HG03521 (cell line): Measurements from ENCODE around the gene DAB2IP.

ENCODE experiments used
- ATAC-seq: cut with Tn5 transposase; IDR thresholded peaks from one replicate; pipeline ENCODE4 v1.9.1; 2021; ENCODE audit warnings: mild to moderate bottlenecking, moderate library complexity; ENCODE audit not compliant: unreplicated experiment

DAB2IP gene

DNA sequence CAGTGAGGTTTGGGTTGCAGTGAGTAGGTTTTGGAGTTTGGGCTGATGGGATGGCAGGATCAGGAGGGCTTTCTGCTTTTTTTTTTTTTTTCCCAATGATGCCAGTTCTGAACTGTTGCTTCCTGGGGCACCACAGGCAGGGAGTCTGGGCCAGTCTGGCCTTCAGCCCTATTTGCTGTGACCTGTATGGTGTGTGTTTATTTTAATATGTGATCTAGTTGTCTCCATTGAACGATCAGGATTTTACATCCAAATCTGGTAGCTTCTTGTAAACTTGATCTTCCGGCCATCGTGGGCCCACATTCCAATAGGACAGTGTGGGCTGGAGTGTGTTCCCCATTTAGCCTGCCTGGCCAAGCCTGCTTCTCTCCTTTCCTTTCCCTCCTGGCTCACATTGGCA, 25.8 kb upstream of the DAB2IP start:
- no peak for ATAC-seq

DNA sequence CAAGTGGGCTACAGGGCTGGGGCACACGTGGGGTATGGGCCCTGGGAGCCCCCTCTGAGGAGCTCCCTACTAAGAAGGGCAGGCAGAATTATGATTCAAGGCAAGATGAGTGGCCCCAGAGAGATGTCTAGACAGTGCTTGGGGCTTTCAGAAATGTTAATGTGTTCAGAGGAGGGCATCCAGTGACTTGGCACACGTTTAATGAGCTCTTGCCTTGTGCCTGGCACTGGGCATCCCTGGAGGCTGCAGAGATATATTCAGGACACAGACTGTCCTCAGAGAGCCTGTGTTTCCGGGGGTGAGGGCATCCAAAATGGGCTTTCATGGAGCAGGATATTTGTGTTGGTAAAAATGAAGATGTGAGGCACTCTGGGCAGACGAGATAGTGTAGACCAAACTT, 25.4 kb upstream of the DAB2IP start:
- no peak for ATAC-seq

DNA sequence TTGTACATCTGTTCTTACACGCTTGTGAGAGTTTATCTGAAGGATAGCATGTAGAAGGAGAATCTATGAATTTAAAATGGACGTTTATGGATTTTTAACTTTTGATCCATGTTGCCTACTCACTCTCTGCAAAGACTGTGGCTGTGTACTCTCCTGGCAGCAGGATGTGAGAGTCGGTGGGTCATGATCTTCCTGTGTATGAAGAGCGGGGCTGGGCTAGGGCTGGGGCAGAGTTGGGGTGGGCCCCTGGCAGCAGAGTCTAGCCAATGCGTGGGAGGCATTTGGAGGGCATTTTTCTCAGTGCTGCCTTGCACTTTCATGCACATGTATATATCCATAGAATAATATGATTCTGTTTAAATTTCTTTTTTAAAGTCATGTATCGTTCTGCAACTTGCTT, 24.0 kb upstream of the DAB2IP start:
- no peak for ATAC-seq

DNA sequence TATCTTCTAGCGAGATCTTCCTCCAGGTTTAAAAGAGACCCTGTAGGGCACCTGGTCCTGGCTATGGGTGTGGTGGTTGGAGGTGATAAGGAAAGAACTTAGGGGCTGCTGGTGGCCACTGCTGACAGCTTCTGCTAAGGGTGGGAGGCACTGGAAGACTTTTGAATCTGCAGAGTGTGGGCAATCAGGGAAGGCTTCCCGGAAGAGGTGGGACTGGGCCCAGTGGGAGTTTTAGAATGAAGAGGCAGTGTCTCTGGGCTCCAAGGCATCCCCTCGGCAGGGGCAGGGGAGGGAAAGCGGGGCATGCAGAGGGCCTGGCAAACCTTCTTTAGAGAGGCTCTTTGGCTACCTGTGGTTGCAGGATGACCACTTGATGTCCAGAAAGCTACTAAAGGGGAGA, 23.0 kb upstream of the DAB2IP start:
- no peak for ATAC-seq

DNA sequence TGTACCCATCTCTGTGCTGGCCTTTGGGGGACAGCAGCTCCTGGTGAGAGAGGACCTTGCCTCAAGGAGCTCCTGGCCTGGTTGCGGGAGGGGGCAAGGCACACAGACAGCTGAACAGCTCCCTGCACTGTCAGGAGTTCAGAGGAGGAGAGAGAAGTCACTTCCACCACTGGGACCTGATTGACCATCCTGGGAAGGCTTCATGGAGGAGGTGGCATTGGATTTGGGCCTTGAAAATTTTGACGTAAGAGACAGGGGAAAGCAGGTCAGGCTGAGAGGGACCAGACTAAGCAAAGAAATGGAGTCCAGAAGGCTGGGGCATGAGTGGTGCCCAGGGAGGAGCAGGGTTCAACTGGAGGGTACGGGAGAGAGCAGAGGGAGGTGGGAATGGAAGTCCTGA, 20.3 kb upstream of the DAB2IP start:
- no peak for ATAC-seq

DNA sequence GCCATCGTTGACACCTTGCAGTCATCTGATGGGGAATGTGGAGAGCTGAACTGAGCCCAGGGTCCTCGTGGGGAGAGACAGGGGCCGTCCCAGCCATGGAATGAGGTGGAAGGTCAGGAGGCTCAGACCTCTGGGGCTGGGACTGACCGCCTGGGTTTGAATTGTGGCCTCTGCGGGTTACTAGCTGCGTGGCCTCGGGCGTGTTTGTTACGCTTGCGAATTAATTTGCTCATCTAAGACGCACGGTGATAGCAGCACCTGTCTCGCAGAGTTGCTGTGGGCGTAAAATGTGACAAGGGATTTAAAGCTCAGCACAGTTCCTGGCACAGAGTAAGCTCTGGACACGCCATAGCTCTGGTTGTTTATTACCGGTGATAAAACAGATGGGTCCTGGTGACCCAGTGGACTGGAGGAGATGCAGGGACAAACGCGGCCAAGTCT, 19.4 kb upstream of the DAB2IP start:
- ATAC-seq = no peak

DNA sequence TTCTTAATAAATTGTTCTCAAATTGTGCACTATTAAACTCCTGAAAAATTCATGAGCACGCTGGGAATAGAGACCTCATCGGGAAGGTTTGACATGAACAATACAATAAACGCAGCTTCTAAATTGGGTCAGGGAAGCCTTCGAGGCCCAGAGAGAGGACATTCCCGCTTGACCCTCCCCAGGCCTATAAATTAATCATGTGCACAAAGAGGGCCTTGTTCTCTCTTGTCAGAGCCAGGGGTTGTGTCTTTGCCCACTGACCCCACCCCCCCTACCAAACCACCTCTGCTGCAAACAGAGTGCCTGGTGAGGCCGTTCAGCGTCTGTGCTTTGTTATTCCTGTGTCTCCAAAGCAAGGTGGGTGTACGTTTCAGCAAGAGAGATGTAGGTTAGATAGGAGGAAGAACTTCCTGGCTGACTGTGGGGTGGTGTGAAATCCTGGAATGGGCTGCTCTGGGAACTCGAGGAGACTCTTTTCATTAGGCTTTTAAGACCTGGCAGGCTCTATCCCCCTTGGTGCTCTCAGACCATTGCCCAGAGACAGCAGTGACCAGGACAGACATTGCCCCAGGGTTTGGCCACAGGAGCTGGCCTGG, 18.2 kb upstream of the DAB2IP start:
- ATAC-seq = no peak

DNA sequence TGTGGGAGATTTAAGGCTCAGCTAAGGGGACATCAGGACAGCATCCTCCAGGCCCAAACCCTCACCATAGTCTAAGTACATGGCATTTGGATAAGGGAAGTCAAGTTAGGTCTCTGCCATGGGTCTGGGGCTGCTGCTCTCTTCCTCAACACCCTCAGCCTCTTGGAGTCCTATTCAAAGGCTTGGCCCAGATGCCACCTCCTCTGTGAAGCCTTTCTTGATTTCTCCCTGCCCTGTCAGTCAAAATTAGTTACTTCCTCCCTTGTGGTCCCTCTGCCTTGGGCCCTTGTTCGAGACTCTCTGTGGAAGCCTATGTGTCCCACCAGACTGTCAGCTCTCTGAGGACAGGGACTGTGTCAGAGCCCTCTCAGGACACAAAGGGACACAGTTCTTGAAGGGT, 17.7 kb upstream of the DAB2IP start:
- no peak for ATAC-seq

DNA sequence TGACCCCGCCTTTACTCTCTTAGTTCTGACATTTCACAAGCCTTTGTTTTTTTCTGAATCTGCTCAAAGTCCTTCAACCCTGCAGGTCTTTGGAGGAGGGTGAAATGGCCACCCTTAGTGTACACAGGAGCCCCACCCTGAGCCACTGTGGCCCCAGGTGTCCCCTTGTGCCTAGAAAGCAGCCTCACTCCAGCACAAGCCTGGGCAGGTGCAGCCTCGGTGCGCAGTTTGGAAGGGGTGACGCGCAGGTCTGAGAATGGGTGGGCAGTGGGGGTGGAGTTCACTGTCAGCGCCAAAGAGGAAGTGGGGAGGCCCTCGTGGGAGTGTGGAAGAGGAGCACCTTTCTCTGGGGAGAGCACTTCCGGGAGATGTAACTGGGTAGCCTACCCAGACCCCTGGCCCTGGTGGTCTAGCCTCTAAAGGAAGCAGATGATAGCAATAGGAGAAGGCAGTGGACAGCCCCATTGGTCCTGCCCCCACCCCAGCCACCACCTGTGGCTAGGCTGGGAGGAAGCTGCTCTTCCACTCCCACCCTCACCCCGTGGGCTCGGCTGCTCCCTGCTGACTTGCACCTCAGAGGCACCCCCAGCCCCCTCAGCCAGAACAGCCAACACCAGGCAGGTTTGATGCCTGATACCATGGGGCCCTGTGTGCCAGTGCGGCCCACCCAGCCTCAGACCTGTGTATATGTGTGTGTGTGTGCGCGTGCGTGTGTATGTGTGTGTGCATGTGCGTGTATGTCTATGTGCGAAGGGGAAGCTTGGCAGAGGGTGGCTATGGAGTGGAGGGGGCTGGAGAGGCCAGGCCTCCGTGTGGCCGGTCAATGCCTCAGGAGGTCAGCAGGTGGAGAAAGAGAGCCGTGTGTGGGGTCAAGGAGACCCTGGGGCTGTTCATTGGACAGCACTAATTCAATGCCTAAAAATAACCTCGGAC, 16.8 kb upstream of the DAB2IP start:
- no peak for ATAC-seq

DNA sequence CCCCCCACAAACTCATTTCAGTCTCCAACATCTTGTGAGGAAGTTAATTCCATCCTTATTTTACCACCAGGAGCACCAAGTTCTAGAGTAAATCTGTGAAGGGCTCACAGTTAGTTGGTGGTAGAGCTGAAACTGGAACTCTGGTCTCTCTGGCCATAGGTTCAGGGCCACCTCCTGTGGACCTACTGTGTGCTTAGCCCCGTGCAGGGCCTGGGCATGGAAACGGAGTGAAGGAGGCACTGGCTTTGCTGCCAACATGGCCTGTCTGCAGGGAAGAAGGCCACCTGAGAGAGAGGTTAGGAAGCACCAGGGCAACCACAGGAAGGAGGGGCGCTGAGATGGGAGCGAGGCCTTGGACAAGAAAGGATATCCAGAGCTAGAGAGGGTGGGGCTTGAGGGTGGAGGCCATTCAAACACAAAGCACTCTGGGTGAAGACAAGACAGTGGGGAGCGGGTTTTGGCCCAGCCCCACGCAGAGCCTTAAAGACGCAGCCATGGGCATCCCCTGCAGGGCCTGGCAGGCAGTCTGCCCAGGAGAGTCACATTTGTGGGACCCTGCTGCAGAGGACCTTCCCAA, 16.0 kb upstream of the DAB2IP start:
- no peak for ATAC-seq

DNA sequence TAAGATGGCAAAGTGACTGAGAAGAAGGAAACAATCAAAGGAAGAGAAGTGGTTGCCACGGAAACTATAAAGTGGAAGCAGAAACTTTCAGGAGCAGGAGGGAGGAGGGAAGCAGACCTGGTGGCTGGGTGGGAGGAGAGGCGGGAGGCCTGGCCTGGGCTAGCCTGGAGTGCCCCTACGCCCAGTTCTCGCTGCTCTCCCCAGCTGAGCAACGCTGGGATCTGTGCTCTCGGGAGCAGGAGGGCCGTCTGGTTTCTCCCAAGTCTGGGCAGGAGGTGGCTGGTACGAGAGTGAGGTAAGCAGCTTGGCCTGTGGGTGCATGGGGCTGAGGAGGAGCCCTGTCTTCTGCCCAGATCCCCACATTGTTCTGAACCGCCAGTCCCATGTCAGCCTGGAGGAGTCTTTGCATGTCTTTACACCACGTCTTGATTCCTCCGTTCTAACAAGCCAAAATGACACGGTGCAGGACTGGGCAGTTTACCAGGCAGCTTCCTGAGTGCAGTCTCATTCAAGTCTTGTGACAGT, 15.0 kb upstream of the DAB2IP start:
- no peak for ATAC-seq

DNA sequence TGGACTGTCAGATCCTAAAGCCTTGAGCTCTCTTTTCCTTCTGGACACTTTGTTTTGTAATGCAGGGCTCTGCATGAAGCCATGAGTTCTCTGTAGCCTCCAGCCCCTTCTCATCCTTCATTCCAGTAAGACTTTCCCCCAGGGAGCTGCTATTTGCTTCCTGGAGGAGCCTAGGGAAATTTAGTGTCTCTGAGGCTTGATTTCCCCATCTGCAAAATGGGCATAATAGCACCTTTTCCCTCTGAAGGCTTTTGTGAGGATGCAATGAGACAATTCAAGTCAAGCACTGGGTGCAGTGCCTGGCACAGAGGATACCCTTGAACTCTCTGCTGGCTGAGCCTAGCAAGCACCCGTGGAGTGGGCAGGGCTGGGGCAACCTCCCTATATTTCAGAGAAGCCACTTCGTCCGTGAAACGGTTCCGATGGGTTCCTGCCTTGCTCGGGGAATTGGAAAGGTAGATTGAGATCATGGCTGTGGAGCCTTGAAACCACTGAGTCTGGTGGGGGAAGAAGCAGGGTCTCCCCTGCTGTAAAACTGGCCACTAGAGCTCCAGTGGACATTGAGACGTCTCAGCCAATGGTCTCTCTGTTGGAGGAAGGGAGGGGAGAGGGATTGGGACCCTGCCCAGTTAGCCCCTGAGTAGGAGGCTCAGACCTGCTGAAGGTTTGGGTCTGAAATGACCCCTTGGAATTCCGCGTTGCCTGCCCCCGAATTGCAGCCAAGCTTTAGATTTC, 14.3 kb upstream of the DAB2IP start:
- ATAC-seq = no peak

DNA sequence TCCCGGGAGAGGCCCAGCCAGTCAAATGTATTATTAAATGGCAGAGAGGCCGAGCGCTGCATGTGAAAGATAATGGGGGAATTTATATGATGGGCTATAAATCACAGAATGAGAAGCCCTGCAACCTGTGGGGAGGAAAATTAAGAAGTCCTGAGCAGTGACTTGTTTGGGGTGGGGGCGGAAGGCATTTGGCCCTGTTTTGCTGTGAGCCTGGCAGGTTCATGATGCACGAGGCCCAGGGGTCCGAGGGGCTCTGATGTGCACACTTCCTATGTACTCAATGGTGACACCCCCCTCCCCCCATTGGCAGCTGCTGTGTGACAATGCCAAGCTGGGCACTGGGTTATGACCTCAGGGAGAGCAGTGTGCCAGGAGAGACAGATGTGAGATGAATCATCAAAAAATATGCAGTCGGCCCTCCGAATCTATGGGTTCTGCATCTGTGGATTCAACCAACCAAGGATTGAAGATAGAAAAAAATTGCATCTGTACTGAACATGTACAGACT, 13.7 kb upstream of the DAB2IP start:
- no peak for ATAC-seq

DNA sequence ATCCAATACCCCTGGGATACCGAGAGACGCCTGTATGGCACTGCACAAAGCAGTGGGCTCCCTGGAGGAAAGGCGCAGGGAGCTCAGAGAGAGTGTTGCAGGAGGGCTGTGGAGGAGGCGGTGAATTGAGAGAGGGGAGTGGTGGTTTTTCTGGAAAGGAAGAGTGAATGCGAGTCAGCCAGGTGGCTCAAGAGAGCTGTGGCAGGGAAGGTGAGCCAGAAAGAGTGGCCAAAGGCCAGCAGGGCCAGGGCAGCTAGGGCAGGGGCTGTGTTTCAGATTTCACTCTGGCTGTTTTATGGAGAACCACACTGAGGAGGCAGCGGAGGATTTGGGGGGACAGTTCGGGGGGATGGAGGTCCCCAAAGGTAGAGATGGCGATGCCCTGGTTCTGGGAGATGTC, 13.0 kb upstream of the DAB2IP start:
- no peak for ATAC-seq

DNA sequence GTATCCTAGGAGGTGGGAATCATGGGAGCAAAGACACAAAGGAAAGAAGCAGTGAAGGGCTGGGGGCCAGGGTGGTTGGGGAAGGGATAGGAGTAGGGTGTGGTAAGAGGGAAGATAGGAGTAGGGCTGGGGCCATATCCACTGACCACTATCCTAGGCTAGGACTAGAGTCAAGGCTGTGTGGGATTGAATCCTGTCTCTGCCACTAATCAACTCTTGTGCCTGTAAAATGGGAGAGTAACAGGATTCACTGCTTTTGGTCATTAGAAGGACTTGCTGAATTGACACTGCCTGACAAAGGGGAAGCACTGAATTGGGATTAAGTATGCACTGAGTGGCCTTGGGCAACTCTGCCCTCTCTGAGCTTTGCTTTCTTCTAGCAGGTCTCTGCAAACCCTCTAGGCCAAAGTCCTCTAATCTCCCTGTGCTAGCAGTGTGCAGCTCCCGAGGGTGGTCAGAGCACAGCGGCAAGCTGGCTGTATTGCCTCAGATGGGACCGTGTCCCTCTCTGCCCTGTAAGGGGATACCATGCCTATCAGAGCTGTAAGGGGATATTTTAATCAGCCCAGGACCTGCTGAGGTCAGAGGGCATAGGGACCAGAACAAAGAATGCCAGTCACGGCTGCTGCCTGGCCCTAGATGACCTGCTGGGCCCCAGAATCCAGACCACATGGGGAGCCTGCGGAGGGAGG, 12.4 kb upstream of the DAB2IP start:
- no peak for ATAC-seq

DNA sequence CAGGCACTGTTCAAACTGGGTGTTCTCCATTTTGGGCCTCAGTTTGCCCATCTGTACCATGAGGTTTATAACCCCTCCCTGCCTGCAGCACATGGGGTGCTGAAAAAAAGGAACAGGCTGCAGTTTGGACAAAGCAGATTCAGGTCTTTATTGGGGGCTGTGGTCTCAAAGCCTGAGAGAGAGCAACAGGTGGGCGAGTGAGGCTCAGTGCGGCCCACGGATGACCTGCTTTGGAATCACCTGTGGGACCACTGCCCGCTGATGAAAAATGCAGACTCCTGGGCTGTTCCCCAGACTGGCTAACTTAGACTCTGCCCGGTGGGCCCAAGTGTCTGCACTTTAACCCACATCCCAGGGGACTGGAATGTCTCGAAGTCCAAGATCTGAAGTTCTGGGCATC, 11.8 kb upstream of the DAB2IP start:
- no peak for ATAC-seq

DNA sequence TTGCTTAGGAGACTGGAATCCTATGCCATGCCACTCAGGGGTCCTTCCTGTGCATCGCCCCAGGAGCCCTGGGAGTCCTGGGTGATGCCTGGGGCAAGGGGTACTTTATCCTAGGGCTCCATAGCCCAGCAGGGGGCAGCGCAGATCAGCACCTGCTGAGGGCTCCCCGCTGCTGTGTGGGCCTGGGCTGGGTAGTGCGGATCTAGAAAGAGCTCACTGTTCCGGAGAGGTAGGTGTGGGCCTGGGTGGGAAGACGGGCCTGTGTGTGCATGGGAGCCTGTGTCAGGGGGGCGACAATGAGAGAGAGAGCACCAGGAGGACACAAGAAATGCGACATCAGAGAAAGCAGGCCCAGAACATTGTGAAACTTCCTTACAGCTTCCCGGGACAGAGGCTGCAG, 11.4 kb upstream of the DAB2IP start:
- ATAC-seq = no peak

DNA sequence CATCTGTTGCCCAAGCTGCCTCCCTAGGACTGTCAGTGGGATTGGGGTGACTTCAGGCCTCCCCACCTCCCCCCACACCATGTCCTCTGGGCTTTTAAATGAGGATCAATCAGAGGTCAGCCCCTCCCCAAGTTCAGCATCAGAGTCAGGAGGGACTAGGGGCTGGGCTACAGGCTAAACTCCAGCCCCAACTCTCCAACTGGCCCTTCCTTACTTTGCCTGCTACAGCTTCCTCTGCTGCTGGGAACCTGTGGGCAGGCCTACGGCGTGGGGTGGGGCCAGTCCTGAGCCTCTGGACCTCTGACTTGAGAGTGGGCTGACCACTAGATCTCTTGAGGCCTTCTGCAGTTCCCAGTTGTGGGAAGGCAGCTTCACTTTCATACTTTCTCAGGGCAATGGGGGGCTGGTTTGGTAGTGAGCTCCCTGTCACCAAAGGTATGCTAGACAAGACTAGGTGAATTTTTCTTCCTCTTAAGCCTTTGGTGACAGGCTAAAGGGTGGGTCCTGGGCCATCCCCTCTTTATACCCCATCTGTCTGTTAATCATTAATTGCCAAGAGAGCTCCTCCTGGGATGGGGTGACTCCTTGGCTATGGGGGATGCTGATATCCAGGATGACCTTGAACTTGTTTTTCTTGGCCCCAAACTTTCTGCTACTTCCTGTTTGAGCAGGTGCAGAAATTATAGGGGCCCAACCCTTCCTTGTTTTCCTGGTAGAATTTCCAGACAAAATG, 10.8 kb upstream of the DAB2IP start:
- ATAC-seq = no peak

DNA sequence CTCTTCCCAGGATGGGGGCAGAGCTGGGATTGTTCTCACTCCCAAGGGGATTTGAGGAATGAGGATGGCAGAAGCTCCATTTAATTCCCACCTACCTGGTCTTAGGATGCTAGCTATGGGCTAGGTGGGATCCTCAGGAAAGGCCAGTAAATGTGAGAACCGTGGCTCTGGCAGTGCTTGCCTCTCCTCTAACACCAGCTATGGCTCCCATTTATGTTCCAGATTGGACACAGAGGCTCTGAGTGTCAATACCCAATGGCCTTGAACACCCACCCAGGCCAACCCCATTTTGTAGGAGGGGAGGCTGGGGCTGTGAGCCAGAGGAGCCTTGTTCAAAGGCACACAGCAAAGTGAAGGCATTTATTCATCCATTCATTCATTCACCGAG, 10.2 kb upstream of the DAB2IP start:
- no peak for ATAC-seq

DNA sequence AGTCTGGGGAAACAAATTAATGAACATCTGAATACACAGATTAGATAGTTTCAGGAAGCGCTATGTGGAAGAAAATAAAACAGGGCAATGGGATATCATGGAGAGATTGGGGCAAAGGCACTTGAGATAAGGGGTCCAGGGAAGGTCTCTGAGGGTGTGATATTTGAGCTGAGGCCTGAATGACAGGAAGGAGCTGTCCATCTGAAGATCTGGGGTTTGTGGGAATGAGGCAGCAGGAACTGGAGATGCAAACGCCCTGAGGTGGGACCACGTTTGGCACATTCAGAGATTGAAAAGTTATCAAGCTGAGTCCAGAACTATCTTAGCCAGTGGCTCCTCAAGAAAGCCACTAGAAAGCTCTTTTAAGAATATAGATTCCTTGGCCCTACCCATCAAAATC, 8.7 kb upstream of the DAB2IP start:
- no peak for ATAC-seq
